WERI-Rb-1 (cell line): ENCODE results near the gene ST3GAL3.

Experiments
- DNase-seq: peaks from one replicate; pipeline ENCODE4 v3.0.0-alpha.2; 2020
- H3K27ac ChIP-seq: fragments of 250-450 bp; sonication (Bioruptor Pico); 2 replicates; pipeline ENCODE4 v1.5.1; 2020; ENCODE audit warnings: mild to moderate bottlenecking, moderate library complexity
- H3K27me3 ChIP-seq: fragments of 250-450 bp; sonication (Bioruptor Pico); 2 replicates; pipeline ENCODE4 v1.5.1; 2021; ENCODE audit warnings: mild to moderate bottlenecking, low read depth, moderate library complexity; ENCODE audit not compliant: insufficient read depth, severe bottlenecking
- H3K36me3 ChIP-seq: fragments of 250-450 bp; sonication (Bioruptor Pico); 2 replicates; pipeline ENCODE4 v1.5.1; 2020; ENCODE audit warnings: mild to moderate bottlenecking, moderate library complexity
- H3K4me3 ChIP-seq: 2 replicates; pipeline ENCODE4 v1.5.1; 2011; ENCODE audit warnings: low read depth, mild to moderate bottlenecking, control low read depth, low read length
- H3K9me3 ChIP-seq: fragments of 250-450 bp; sonication (Bioruptor Pico); 2 replicates; pipeline ENCODE4 v1.5.1; 2021; ENCODE audit warnings: mild to moderate bottlenecking, moderate library complexity; ENCODE audit not compliant: severe bottlenecking
- CTCF ChIP-seq: IDR thresholded peaks from 2 replicates; pipeline ENCODE4 v1.5.1; 2011; ENCODE audit warnings: low read depth, mild to moderate bottlenecking, control low read depth, inconsistent platforms, low read length

Gene ST3GAL3

GRCh38 chr1:43796111-43796581, 88.8 kb downstream of the ST3GAL3 start:
- Histone ChIP-seq H3K27me3 (no peaks in the 10 kb centered on the region), H3K4me3 (no peak overlapping the region), H3K9me3 (no peaks in the 10 kb centered on the region), H3K36me3 (no peaks in the 10 kb centered on the region), H3K27ac (no peak overlapping the region)
- no peak for TF ChIP-seq CTCF
- no peak for DNase-seq

GRCh38 chr1:43797891-43798290, 90.6 kb downstream of the ST3GAL3 start:
- no peaks in the 10 kb centered on the region for H3K9me3 ChIP-seq
- no peak overlapping the region for H3K27ac ChIP-seq
- H3K27me3 ChIP-seq: no peaks in the 10 kb centered on the region
- no peaks in the 10 kb centered on the region for H3K36me3 ChIP-seq
- TF ChIP-seq CTCF: no peak
- DNase-seq: no peak
- H3K4me3 ChIP-seq: no peak overlapping the region

- no peak for TF ChIP-seq CTCF
- peak; percentile 91 for DNase-seq
- Histone ChIP-seq H3K27ac (peak overlapping the region; percentile 71), H3K36me3 (no peaks in the 10 kb centered on the region), H3K27me3 (no peaks in the 10 kb centered on the region), H3K4me3 (no peak overlapping the region), H3K9me3 (no peaks in the 10 kb centered on the region)
Measured at GRCh38 chr1:43799656-43800635, 92.6 kb downstream of the ST3GAL3 start.

- no peaks in the 10 kb centered on the region for H3K27me3 ChIP-seq
- no peak for TF ChIP-seq CTCF
- no peak overlapping the region for H3K4me3 ChIP-seq
- H3K36me3 ChIP-seq: no peaks in the 10 kb centered on the region
- no peaks in the 10 kb centered on the region for H3K9me3 ChIP-seq
- no peak for DNase-seq
- no peak overlapping the region for H3K27ac ChIP-seq
Measured at GRCh38 chr1:43800771-43801170, 93.4 kb downstream of the ST3GAL3 start.

- Histone ChIP-seq H3K4me3 (no peak overlapping the region), H3K27ac (no peak overlapping the region), H3K9me3 (no peaks in the 10 kb centered on the region), H3K36me3 (no peaks in the 10 kb centered on the region), H3K27me3 (no peaks in the 10 kb centered on the region)
- DNase-seq: no peak
- TF ChIP-seq CTCF: no peak
Measured at GRCh38 chr1:43801203-43801602, 93.9 kb downstream of the ST3GAL3 start.
